HepG2 (cell line): Measurements from ENCODE around the gene DOK4. TPM values are rescaled to one million over a fixed set of nuclear protein-coding genes. Genes with fewer than 3 reads are reported as not detected.
A peak's percentile ranks its signal among the peaks of the same experiment; 100 is the strongest.

Experiments used
- CBX1 ChIP-seq: IDR thresholded peaks from one replicate; pipeline ENCODE4 v1.6.1; 2016; ENCODE audit warnings: antibody characterized with exemption, low read depth
- FOXP1 ChIP-seq, 2 experiments: fragments of 450-650 bp in 1 of 2; IDR thresholded peaks; 2 replicates each; pipeline ENCODE4 v1.6.1; 2017 to 2018; ENCODE audit warnings: antibody characterized with exemption in 1 of 2
- HDAC2 ChIP-seq: sonication (generic); formaldehyde crosslinking; IDR thresholded peaks from 2 replicates; pipeline ENCODE4 v1.4.0; 2020; ENCODE audit warnings: missing genetic modification reagents
- HES4 ChIP-seq: sonication (generic); formaldehyde crosslinking; IDR thresholded peaks from 2 replicates; pipeline ENCODE4 v1.9.0; 2021; ENCODE audit warnings: mild to moderate bottlenecking, missing genetic modification reagents, borderline replicate concordance
- HIVEP1 ChIP-seq: sonication (generic); formaldehyde crosslinking; IDR thresholded peaks from 2 replicates; pipeline ENCODE4 v1.4.0; 2020; ENCODE audit warnings: mild to moderate bottlenecking, missing genetic modification reagents
- HMGXB4 ChIP-seq, 2 experiments: sonication (generic) in 1 of 2; formaldehyde crosslinking in 1 of 2; IDR thresholded peaks; 2 replicates each; pipeline versions ENCODE4 v1.4.0 to v1.6.1; 2018 to 2020; ENCODE audit warnings: missing genetic modification reagents in 2 of 2, borderline replicate concordance in 1 of 2, low read depth in 1 of 2, mild to moderate bottlenecking in 1 of 2, missing biosample characterization in 1 of 2
- KIAA2018 ChIP-seq: sonication (generic); formaldehyde crosslinking; IDR thresholded peaks from 2 replicates; pipeline ENCODE4 v1.5.0; 2020; ENCODE audit warnings: mild to moderate bottlenecking, missing genetic modification reagents, borderline replicate concordance
- MTA1 ChIP-seq: sonication (generic); formaldehyde crosslinking; IDR thresholded peaks from 2 replicates; pipeline ENCODE4 v1.4.0; 2020; ENCODE audit warnings: missing genetic modification reagents, mild to moderate bottlenecking, borderline replicate concordance
- SIX4 ChIP-seq: sonication (generic); formaldehyde crosslinking; IDR thresholded peaks from 2 replicates; pipeline ENCODE4 v1.4.0; 2020; ENCODE audit warnings: missing genetic modification reagents
- TEAD2 ChIP-seq: sonication (generic); formaldehyde crosslinking; IDR thresholded peaks from 2 replicates; pipeline ENCODE4 v1.9.0; 2021; ENCODE audit warnings: missing genetic modification reagents
- TIGD3 ChIP-seq: sonication (generic); formaldehyde crosslinking; IDR thresholded peaks from 2 replicates; pipeline ENCODE4 v1.5.1; 2020; ENCODE audit warnings: mild to moderate bottlenecking, missing genetic modification reagents, borderline replicate concordance
- ZNF234 ChIP-seq: sonication (generic); formaldehyde crosslinking; conservative IDR thresholded peaks from 2 replicates; pipeline ENCODE4 v1.5.1; 2020; ENCODE audit warnings: mild to moderate bottlenecking, missing genetic modification reagents
- ZNF292 ChIP-seq: sonication (generic); formaldehyde crosslinking; IDR thresholded peaks from 2 replicates; pipeline ENCODE4 v1.8.1; 2022; ENCODE audit warnings: mild to moderate bottlenecking, low read depth, missing genetic modification reagents, borderline replicate concordance
- ZNF33A ChIP-seq: sonication (generic); formaldehyde crosslinking; IDR thresholded peaks from 2 replicates; pipeline ENCODE4 v1.5.1; 2020; ENCODE audit warnings: missing genetic modification reagents, mild to moderate bottlenecking, moderate library complexity, borderline replicate concordance
- ZNF460 ChIP-seq: sonication (generic); formaldehyde crosslinking; IDR thresholded peaks from 2 replicates; pipeline ENCODE4 v1.5.1; 2020; ENCODE audit warnings: missing genetic modification reagents, mild to moderate bottlenecking, borderline replicate concordance
- ZNF639 ChIP-seq: conservative IDR thresholded peaks from 2 replicates; pipeline ENCODE4 v1.6.1; 2018; ENCODE audit warnings: missing genetic modification reagents
- ZNF776 ChIP-seq: sonication (generic); formaldehyde crosslinking; IDR thresholded peaks from 2 replicates; pipeline ENCODE4 v1.4.0; 2020; ENCODE audit warnings: mild to moderate bottlenecking, missing genetic modification reagents
- polyA plus RNA-seq, 8 experiments: library from polyadenylated mRNA; depleted of rRNA in 3 of 8; stranded (reverse) in 7 of 8; unstranded in 1 of 8; fragments of >200 nt; fragmentation: Illumina TruSeq in 4 of 8; extraction: Trizol in 4 of 8; gene quantifications; 2 replicates each; pipeline versions ENCODE4 v1.2.1 to v1.2.3, GENCODE V29; 2011 to 2016; ENCODE audit warnings: low read depth in 4 of 8, missing spikeins in 1 of 8, mixed read lengths in 1 of 8; ENCODE audit not compliant: insufficient read depth in 1 of 8
- total RNA-seq, 5 experiments: library from RNA; depleted of rRNA; stranded (reverse); fragments of >200 nt; fragmentation: Illumina TruSeq; extraction: Trizol; gene quantifications; 2 replicates each; pipeline ENCODE4 v1.2.3, GENCODE V29; 2016; ENCODE audit warnings: low read depth in 1 of 5

DOK4 gene
- total and polyA plus RNA-seq, 2 of the 13 experiments (the other 11 are each of a cell fraction or from before 2014, with no cell fraction given), result 52.7 to 70.0 TPM

- TF ChIP-seq KIAA2018 (CRISPR knock-in tag) (no peak), ZNF460 (CRISPR knock-in tag) (no peak), ZNF292 (CRISPR knock-in tag) (0 out of 2 replicates have a peak, but pooled peaks have one; percentile 26), FOXP1 (IDR thresholded peaks at IDR 0.05) (no peak), FOXP1 (CRISPR knock-in tag; IDR thresholded peaks at IDR 0.05) (no peak), CBX1 (no peak), ZNF639 (CRISPR knock-in tag) (no peak), ZNF33A (CRISPR knock-in tag) (no peak), HDAC2 (CRISPR knock-in tag) (no peak), ZNF776 (CRISPR knock-in tag) (0 out of 2 replicates have a peak, but pooled peaks have one; percentile 30), TEAD2 (CRISPR knock-in tag) (no peak), SIX4 (CRISPR knock-in tag) (no peak), TIGD3 (0 out of 2 replicates have a peak, but pooled peaks have one; percentile 73), ZNF234 (no peak), HIVEP1 (CRISPR knock-in tag) (no peak), HES4 (peak; percentile 56; the same call in 1 of the 2 replicates), MTA1 (CRISPR knock-in tag) (no peak), HMGXB4 (CRISPR knock-in tag; IDR thresholded peaks at IDR 0.05; ENCODE audit: borderline replicate concordance in 1 of 2, low read depth in 1 of 2) (no peak)
These were observed 13.6 kb downstream of the DOK4 start (continued) for GRCh38 chr16:57472665-57473060.
